Measurements from ENCODE around the gene FAM117A. TPM values are rescaled to one million over a fixed set of nuclear protein-coding genes. Genes with fewer than 3 reads are reported as not detected.

FAM117A gene
- total RNA-seq, 1 experiment from 2014 or later, result 26.2 TPM

GRCh38 chr17:49779739-49780231, 15.9 kb upstream of the FAM117A start (continued):
- TF ChIP-seq SP1 (CRISPR knock-in tag; conservative IDR thresholded peaks at IDR 0.05), result no peak
- TF ChIP-seq KAT7 (CRISPR knock-in tag; IDR thresholded peaks at IDR 0.05; ENCODE audit: borderline replicate concordance), result no peak
- no peak for TF ChIP-seq JUN (CRISPR knock-in tag; IDR thresholded peaks at IDR 0.05)

- DNase-seq (ENCODE audit: low spot score) (no peak), ATAC-seq (no peak)
- CTCF ChIA-PET, result interaction anchor here (1.0 kb wide), 1 partner anchor 15 kb away, joined by 3 read pairs; the partner anchor contains the start of gene FAM117A
- Mint-ChIP-seq H3K36me3 (no peaks in the 10 kb centered on the region), H3K27me3 (ENCODE audit: low read depth) (peaks cover 5% of the 10 kb centered on the region), H3K9me3 (no peaks in the 10 kb centered on the region), H3K27ac (no peak overlapping the region), H3K4me3 (no peak overlapping the region), H3K4me1 (no peaks in the 10 kb centered on the region)
- POLR2A ChIA-PET, result no interaction called here
- TF ChIP-seq JUN (CRISPR knock-in tag; IDR thresholded peaks at IDR 0.05) (no peak), HMGXB4 (CRISPR knock-in tag; IDR thresholded peaks at IDR 0.05) (no peak), NFATC4 (CRISPR knock-in tag; IDR thresholded peaks at IDR 0.05) (no peak), ZNF219 (CRISPR knock-in tag; IDR thresholded peaks at IDR 0.05; ENCODE audit: borderline replicate concordance) (no peak), PRDM15 (CRISPR knock-in tag; IDR thresholded peaks at IDR 0.05) (no peak), OVOL2 (CRISPR knock-in tag; IDR thresholded peaks at IDR 0.05; ENCODE audit: borderline replicate concordance) (no peak), MXD4 (CRISPR knock-in tag; IDR thresholded peaks at IDR 0.05; ENCODE audit: borderline replicate concordance) (no peak), CDX4 (CRISPR knock-in tag; IDR thresholded peaks at IDR 0.05; ENCODE audit: borderline replicate concordance) (no peak)
- TF ChIP-seq, protein P1, sequence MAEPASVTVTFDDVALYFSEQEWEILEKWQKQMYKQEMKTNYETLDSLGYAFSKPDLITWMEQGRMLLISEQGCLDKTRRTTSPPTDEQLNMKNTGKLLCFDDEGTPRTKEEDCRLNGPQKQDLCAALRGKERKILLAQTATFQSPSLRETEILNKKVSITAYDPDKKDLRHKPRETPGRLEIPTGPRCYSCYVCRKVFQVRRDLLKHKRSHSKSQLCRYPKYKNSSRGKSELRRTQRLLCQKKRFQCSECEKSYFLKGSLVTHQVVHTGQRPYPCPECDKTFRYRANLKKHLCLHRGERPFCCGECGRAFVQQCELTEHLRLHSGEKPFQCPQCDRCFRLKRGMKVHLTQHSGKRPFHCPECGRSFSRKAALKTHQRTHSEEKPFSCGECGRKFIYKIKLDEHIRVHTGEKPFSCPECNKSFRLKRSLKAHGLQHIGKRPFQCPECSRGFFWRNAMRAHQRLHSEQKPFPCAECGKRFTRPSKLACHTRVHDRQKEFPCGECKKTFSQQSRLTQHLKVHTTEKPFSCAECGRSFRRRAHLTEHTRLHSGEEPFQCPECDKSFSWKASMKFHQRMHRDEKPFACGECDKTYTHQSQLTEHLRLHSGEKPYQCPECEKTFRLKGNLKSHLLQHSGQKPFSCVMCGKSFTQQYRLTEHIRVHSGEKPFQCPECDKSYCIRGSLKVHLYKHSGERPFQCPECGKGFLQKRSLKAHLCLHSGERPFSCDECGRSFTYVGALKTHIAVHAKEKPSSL (CRISPR knock-in tag; conservative IDR thresholded peaks at IDR 0.05), result no peak
- TF ChIP-seq, protein P2, sequence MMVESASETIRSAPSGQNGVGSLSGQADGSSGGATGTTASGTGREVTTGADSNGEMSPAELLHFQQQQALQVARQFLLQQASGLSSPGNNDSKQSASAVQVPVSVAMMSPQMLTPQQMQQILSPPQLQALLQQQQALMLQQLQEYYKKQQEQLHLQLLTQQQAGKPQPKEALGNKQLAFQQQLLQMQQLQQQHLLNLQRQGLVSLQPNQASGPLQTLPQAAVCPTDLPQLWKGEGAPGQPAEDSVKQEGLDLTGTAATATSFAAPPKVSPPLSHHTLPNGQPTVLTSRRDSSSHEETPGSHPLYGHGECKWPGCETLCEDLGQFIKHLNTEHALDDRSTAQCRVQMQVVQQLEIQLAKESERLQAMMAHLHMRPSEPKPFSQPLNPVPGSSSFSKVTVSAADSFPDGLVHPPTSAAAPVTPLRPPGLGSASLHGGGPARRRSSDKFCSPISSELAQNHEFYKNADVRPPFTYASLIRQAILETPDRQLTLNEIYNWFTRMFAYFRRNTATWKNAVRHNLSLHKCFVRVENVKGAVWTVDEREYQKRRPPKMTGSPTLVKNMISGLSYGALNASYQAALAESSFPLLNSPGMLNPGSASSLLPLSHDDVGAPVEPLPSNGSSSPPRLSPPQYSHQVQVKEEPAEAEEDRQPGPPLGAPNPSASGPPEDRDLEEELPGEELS (CRISPR knock-in tag; IDR thresholded peaks at IDR 0.05), result no peak
- TF ChIP-seq, protein P3, sequence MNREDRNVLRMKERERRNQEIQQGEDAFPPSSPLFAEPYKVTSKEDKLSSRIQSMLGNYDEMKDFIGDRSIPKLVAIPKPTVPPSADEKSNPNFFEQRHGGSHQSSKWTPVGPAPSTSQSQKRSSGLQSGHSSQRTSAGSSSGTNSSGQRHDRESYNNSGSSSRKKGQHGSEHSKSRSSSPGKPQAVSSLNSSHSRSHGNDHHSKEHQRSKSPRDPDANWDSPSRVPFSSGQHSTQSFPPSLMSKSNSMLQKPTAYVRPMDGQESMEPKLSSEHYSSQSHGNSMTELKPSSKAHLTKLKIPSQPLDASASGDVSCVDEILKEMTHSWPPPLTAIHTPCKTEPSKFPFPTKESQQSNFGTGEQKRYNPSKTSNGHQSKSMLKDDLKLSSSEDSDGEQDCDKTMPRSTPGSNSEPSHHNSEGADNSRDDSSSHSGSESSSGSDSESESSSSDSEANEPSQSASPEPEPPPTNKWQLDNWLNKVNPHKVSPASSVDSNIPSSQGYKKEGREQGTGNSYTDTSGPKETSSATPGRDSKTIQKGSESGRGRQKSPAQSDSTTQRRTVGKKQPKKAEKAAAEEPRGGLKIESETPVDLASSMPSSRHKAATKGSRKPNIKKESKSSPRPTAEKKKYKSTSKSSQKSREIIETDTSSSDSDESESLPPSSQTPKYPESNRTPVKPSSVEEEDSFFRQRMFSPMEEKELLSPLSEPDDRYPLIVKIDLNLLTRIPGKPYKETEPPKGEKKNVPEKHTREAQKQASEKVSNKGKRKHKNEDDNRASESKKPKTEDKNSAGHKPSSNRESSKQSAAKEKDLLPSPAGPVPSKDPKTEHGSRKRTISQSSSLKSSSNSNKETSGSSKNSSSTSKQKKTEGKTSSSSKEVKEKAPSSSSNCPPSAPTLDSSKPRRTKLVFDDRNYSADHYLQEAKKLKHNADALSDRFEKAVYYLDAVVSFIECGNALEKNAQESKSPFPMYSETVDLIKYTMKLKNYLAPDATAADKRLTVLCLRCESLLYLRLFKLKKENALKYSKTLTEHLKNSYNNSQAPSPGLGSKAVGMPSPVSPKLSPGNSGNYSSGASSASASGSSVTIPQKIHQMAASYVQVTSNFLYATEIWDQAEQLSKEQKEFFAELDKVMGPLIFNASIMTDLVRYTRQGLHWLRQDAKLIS (CRISPR knock-in tag; IDR thresholded peaks at IDR 0.05; ENCODE audit: borderline replicate concordance), result no peak
Measured at GRCh38 chr17:49779156-49779738, 15.3 kb upstream of the FAM117A start.
